SH-SY5Y (cell line): Measurements from ENCODE around the gene PDE4B.

Experiments
- GATA2 ChIP-seq: IDR thresholded peaks from 2 replicates; pipeline ENCODE4 v1.6.1; 2011; ENCODE audit warnings: mild to moderate bottlenecking, low read depth, low read length
- GATA3 ChIP-seq: IDR thresholded peaks from 2 replicates; pipeline ENCODE4 v1.6.1; 2011; ENCODE audit warnings: low read depth, mild to moderate bottlenecking, low read length, moderate library complexity

DNA sequence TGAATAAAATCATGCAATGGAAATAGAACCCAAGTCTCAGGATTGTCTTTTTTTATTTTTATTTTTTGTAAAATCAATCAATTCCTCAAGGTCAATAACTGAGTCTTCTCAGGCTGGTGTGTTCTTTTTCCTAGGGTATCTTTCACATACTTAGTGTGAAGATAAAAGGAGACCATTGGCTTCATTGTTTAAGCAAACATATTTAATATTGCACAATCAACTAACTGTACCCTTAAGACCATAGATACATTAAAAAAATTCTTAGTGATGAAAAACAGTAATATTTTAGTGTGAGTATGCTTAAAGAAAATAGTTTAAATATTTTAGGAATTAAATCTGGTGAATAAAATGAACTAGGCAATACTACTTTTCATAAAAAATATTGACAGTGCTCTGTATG, 31.4 kb downstream of the PDE4B start:
- TF ChIP-seq GATA2 (no peak), GATA3 (no peak)
